ENCODE results near the gene PADI4. TPM values are rescaled to one million over a fixed set of nuclear protein-coding genes. Genes with fewer than 3 reads are reported as not detected.

PADI4 gene
- total RNA-seq, 2 donors from 2014 or later: not detected

GRCh38 chr1:17270891-17271765 is 36.9 kb upstream of the PADI4 start:
- no peaks in the 10 kb centered on the region for H3K36me3 ChIP-seq (replicated peaks in 1 of 2; ENCODE audit: insufficient read depth in 1 of 2, low read depth in 2 of 2)
- intact Hi-C loops (cut with DNase I): no loop called here
- H3K9me3 ChIP-seq: no peaks in the 10 kb centered on the region
- no peak for DNase-seq
- no peaks in the 10 kb centered on the region for H3K27me3 ChIP-seq
- WGBS, 2 donors: 85 to 86% methylated on average over 8 to 23 of the region's 23 CpGs
- no peak overlapping the region for H3K4me3 ChIP-seq
- no peak overlapping the region for H3K27ac ChIP-seq
- H3K4me1 ChIP-seq: no peaks in the 10 kb centered on the region
- ATAC-seq: no peak
- TF ChIP-seq, protein P1, sequence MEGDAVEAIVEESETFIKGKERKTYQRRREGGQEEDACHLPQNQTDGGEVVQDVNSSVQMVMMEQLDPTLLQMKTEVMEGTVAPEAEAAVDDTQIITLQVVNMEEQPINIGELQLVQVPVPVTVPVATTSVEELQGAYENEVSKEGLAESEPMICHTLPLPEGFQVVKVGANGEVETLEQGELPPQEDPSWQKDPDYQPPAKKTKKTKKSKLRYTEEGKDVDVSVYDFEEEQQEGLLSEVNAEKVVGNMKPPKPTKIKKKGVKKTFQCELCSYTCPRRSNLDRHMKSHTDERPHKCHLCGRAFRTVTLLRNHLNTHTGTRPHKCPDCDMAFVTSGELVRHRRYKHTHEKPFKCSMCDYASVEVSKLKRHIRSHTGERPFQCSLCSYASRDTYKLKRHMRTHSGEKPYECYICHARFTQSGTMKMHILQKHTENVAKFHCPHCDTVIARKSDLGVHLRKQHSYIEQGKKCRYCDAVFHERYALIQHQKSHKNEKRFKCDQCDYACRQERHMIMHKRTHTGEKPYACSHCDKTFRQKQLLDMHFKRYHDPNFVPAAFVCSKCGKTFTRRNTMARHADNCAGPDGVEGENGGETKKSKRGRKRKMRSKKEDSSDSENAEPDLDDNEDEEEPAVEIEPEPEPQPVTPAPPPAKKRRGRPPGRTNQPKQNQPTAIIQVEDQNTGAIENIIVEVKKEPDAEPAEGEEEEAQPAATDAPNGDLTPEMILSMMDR (IDR thresholded peaks at IDR 0.05): no peak
- TF ChIP-seq POLR2A (IDR thresholded peaks at IDR 0.05): no peak

- Histone ChIP-seq H3K4me3 (no peak overlapping the region), H3K9me3 (no peaks in the 10 kb centered on the region), H3K36me3 (replicated peaks in 1 of 2; ENCODE audit: insufficient read depth in 1 of 2, low read depth in 2 of 2) (no peaks in the 10 kb centered on the region), H3K4me1 (no peaks in the 10 kb centered on the region), H3K27me3 (no peaks in the 10 kb centered on the region), H3K27ac (no peak overlapping the region)
- TF ChIP-seq, protein P1 (IDR thresholded peaks at IDR 0.05): no peak
- no peak for TF ChIP-seq POLR2A (IDR thresholded peaks at IDR 0.05)
- WGBS, 2 donors: 77 to 89% methylated on average over 6 of the region's 6 CpGs
- DNase-seq: no peak
- intact Hi-C loops (cut with DNase I): no loop called here
- no peak for ATAC-seq
Measured at GRCh38 chr1:17272066-17272465, 35.9 kb upstream of the PADI4 start.

GRCh38 chr1:17272646-17273045 is 35.4 kb upstream of the PADI4 start:
- DNase-seq (no peak), ATAC-seq (no peak)
- H3K36me3 ChIP-seq (replicated peaks in 1 of 2; ENCODE audit: insufficient read depth in 1 of 2, low read depth in 2 of 2): no peaks in the 10 kb centered on the region
- H3K9me3 ChIP-seq: no peaks in the 10 kb centered on the region
- H3K4me3 ChIP-seq: no peak overlapping the region
- no peaks in the 10 kb centered on the region for H3K4me1 ChIP-seq
- TF ChIP-seq POLR2A (IDR thresholded peaks at IDR 0.05): no peak
- TF ChIP-seq, protein P1 (IDR thresholded peaks at IDR 0.05): no peak
- H3K27me3 ChIP-seq: no peaks in the 10 kb centered on the region
- intact Hi-C loops (cut with DNase I): no loop called here
- WGBS, 2 donors: 53 to 65% methylated on average over 4 of the region's 4 CpGs
- no peak overlapping the region for H3K27ac ChIP-seq

- no peaks in the 10 kb centered on the region for H3K9me3 ChIP-seq
- H3K27me3 ChIP-seq: no peaks in the 10 kb centered on the region
- H3K4me1 ChIP-seq: peaks cover 3% of the 10 kb centered on the region
- intact Hi-C loops (cut with DNase I): no loop called here
- TF ChIP-seq POLR2A (IDR thresholded peaks at IDR 0.05): no peak
- TF ChIP-seq, protein P1 (IDR thresholded peaks at IDR 0.05): no peak
- no peak overlapping the region for H3K27ac ChIP-seq
- no peaks in the 10 kb centered on the region for H3K36me3 ChIP-seq (replicated peaks in 1 of 2; ENCODE audit: insufficient read depth in 1 of 2, low read depth in 2 of 2)
- ATAC-seq (no peak), DNase-seq (no peak)
- H3K4me3 ChIP-seq: no peak overlapping the region
- 70 to 73% methylated on average over 12 to 13 of the region's 13 CpGs for WGBS, 2 donors
Measured at GRCh38 chr1:17273096-17273495, 34.9 kb upstream of the PADI4 start.
